ENCODE data around the gene ATP5PB.

The ATP5PB gene

GRCh38 chr1:111509997-111510375 is 60.7 kb downstream of the ATP5PB start:
- DNase-seq (ENCODE audit: low read depth), result no peak
- TF ChIP-seq CTCF (IDR thresholded peaks at IDR 0.05; ENCODE audit: low read depth, low read length), result no peak
- no peak for TF ChIP-seq MAX (IDR thresholded peaks at IDR 0.05; ENCODE audit: low read depth, low read length)
- no peak for TF ChIP-seq MYC (IDR thresholded peaks at IDR 0.05; ENCODE audit: low read depth, low read length)
- TF ChIP-seq POLR2A (IDR thresholded peaks at IDR 0.05; ENCODE audit: extremely low read depth, insufficient read length), result no peak
- H3K4me3 ChIP-seq (ENCODE audit: low read depth, low read length), result no peak overlapping the region

GRCh38 chr1:111511370-111511769 is 62.1 kb downstream of the ATP5PB start:
- TF ChIP-seq MAX (IDR thresholded peaks at IDR 0.05; ENCODE audit: low read depth, low read length) (no peak), POLR2A (IDR thresholded peaks at IDR 0.05; ENCODE audit: extremely low read depth, insufficient read length) (no peak), CTCF (IDR thresholded peaks at IDR 0.05; ENCODE audit: low read depth, low read length) (no peak), MYC (IDR thresholded peaks at IDR 0.05; ENCODE audit: low read depth, low read length) (no peak)
- H3K4me3 ChIP-seq (ENCODE audit: low read depth, low read length), result no peak overlapping the region
- no peak for DNase-seq (ENCODE audit: low read depth)

Data from NB4 (cell line).